Kidney epithelial cell (primary cell): ENCODE data around the gene JTB. TPM values are rescaled to one million over a fixed set of nuclear protein-coding genes. Genes with fewer than 3 reads are reported as not detected.
A peak's percentile ranks its signal among the peaks of the same experiment; 100 is the strongest.

Experiments used
- DNase-seq: peaks from one replicate; pipeline ENCODE4 v3.0.0-alpha.2; 2010; ENCODE audit warnings: low read depth
- H3K27me3 ChIP-seq: 2 replicates; pipeline ENCODE4 v1.6.0; 2011; ENCODE audit warnings: low read length; ENCODE audit not compliant: control insufficient read depth, insufficient read depth
- H3K36me3 ChIP-seq: 2 replicates; pipeline ENCODE4 v1.5.1; 2011; ENCODE audit warnings: low read length; ENCODE audit not compliant: control insufficient read depth, insufficient read depth
- H3K4me3 ChIP-seq: 2 replicates; pipeline ENCODE4 v1.5.1; 2011; ENCODE audit warnings: low read depth, mild to moderate bottlenecking, control low read depth, low read length
- total RNA-seq: library from RNA; depleted of rRNA; stranded (reverse); fragments of >200 nt; gene quantifications from 2 replicates; pipeline ENCODE4 v1.2.3, GENCODE V29; 2015
- TF ChIP-seq, protein P1 (sequence below): IDR thresholded peaks from 2 replicates; pipeline ENCODE4 v1.5.1; 2011; ENCODE audit warnings: mild to moderate bottlenecking, moderate library complexity, low read length, control low read depth, inconsistent platforms; ENCODE audit not compliant: insufficient read depth, poor library complexity, severe bottlenecking

JTB gene
- total RNA-seq, 1 donor from 2014 or later = 220 TPM

DNA sequence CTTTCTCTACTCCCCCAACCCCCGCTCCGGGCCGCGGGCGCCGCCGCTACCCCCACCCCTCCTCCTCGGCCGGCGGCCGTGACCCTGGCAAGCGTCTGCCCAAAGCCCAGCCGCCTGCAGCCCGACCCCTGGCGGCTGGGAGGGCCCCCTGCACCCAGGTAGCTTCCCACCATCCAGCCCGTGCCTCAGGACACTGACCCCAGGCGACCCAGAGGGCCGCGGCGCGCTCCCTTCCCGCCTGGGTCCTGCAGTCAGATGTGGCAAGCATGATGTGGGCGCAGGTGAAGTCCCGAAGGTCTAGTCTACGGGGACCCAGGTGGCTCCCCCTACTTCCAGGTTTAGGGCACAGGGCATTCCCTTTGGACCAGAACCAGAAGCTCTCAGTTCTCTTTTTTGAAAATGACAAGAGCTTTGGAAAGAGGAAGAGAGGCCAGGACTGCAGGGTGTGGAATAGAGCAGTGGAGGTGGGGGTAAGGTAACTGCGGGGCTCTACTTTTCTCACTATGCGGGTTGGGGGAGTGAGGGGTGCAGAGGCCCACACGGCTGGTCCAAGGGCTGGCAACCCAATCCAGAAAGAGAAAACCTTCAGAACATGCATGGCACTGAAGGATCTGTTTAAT is 30.7 kb downstream of the JTB start, which contains the start of gene DENND4B:
TSS of gene DENND4B (minus strand) at position 97 of the 620 bp plus-strand sequence. CDS start 2,344 bp downstream, outside the sequence.
- TF ChIP-seq, protein P1, sequence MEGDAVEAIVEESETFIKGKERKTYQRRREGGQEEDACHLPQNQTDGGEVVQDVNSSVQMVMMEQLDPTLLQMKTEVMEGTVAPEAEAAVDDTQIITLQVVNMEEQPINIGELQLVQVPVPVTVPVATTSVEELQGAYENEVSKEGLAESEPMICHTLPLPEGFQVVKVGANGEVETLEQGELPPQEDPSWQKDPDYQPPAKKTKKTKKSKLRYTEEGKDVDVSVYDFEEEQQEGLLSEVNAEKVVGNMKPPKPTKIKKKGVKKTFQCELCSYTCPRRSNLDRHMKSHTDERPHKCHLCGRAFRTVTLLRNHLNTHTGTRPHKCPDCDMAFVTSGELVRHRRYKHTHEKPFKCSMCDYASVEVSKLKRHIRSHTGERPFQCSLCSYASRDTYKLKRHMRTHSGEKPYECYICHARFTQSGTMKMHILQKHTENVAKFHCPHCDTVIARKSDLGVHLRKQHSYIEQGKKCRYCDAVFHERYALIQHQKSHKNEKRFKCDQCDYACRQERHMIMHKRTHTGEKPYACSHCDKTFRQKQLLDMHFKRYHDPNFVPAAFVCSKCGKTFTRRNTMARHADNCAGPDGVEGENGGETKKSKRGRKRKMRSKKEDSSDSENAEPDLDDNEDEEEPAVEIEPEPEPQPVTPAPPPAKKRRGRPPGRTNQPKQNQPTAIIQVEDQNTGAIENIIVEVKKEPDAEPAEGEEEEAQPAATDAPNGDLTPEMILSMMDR = peak; percentile 85
- no peaks in the 10 kb centered on the region for H3K27me3 ChIP-seq
- H3K4me3 ChIP-seq = peak within 1 kb of the TSS; percentile 74
- DNase-seq = no peak
- H3K36me3 ChIP-seq = peaks cover 3% of the 10 kb centered on the region

DNA sequence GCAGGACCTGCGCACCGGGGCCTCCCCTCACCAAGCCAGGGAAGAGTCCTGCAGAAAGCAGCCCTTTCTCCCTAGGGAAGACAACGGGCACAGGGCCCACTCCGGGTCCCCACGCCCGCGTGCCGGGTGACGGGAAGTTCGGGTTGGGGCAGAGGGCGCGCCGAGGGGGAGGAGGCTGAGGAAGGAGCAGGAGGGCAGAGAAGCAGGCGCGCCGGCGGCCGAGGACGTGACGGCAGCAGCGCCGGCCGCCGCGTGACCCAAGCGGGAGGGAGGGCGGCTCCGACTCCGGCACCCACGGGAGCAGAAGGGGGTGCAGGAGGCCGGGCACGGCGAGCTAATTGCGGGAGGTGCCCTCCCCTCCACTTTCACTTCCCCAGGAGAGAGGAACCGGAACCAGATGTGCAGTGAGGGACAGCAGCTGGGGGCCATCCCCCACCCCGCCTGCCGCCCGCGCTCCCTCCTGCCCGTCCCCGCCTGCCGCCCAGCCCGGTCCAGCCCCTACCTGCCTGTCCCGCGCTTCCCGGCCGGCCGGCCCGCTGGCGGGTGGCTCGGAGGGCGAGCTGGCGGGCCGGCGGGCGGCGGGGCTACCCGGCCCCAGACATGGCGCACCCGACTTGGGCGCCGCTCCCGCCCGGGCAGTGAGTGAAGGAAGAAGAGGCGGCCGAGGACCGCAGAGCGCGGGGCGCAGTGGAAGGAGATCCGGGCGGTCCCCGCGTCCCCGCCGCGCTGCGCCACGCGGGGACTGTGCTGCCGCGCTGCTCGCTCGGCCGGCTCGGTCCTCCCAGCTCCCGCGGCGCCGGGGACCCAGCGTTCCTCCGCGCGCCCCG is 31.5 kb downstream of the JTB start:
- TF ChIP-seq, protein P1 = no peak
- no peaks in the 10 kb centered on the region for H3K27me3 ChIP-seq
- peak overlapping the region; percentile 74 for H3K4me3 ChIP-seq
- H3K36me3 ChIP-seq = peaks cover 3% of the 10 kb centered on the region
- no peak for DNase-seq

DNA sequence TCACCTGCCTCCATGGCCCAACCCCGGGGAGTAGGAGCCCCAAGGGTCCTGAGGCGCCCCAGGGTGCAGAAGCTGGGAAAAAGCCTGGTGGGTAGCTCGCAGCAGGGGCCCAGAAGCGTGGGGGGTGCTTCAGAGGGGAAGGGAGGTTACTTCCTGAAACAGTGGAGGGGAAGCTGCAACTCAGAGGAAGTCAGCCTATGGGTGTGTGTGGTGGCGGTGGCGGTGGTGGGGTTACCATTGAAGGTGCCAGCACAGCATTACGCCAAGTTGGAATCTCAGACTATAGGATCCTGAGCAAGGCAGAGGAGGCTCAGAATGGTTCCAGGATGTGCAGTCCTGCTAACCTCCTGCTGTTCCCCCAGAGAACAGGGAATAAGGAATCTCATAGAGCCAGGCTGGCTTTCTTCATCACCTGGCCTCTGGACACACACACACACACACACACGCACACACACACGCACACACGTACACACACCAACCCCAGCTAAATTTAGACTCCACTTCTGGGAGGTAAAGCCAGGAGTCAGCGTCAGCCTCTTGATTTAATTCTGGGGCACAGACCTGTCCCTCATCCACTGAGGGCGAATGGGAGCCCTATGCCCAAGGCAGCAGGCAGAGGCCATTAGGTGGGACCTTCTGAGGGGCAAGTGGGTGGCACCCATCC is 32.2 kb downstream of the JTB start:
- peaks cover 3% of the 10 kb centered on the region for H3K36me3 ChIP-seq
- DNase-seq = no peak
- TF ChIP-seq, protein P1 = no peak

GRCh38 chr1:153944827-153945117 is 32.7 kb downstream of the JTB start:
- Histone ChIP-seq H3K36me3 (peaks cover 3% of the 10 kb centered on the region), H3K27me3 (no peaks in the 10 kb centered on the region), H3K4me3 (no peak overlapping the region)
- TF ChIP-seq, protein P1 = no peak
- no peak for DNase-seq

More for the DNA sequence above, 32.2 kb downstream of the JTB start:
- peak overlapping the region; percentile 74 for H3K4me3 ChIP-seq
- no peaks in the 10 kb centered on the region for H3K27me3 ChIP-seq

DNA sequence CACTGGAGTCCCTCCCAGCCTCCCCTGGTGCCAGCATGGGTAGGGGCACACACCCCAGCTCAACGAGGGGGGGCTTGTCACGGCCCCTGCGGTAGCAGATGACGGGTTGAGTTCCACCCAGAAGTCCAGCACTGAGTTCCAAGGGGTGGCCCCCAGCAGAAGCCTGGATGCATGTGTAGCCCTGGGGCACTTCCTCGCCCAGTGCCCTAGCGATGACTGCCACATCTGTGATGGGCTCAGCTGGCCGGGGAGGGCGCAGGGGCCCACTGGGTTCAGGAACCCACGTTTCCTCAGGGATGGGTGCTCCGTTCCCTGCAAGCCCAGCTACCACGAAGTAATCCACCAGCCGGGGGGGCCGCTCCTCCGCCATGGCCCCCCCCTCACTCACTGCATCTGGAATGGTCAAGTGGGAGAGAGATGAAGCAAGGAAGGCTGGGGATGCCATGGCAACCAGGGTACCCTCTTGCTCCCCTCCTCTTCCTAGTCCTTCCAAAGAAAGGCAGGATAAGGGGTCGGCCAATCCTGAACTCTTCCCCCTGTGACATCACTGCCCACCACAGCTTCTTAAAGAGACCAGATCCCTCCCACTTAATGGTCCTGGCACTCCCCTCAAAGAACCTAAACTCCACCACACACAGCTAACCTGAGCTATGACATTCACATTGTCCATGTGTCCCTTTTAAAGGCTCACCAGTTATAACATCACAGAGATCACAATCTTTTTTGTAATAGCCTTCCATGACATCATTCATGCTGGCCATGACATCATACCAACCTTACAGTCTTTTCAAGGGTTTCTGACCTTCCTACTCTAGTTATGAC is 33.3 kb downstream of the JTB start:
- Histone ChIP-seq H3K4me3 (no peak overlapping the region), H3K36me3 (peaks cover 3% of the 10 kb centered on the region), H3K27me3 (no peaks in the 10 kb centered on the region)
- TF ChIP-seq, protein P1 = no peak
- no peak for DNase-seq
